Kidney glomerular epithelial cell (primary cell): ENCODE data around the gene CCNK.

Experiments
- DNase-seq: peaks from one replicate; lab custom pipeline; 2025; lab: John Stamatoyannopoulos, UW

CCNK gene

DNA sequence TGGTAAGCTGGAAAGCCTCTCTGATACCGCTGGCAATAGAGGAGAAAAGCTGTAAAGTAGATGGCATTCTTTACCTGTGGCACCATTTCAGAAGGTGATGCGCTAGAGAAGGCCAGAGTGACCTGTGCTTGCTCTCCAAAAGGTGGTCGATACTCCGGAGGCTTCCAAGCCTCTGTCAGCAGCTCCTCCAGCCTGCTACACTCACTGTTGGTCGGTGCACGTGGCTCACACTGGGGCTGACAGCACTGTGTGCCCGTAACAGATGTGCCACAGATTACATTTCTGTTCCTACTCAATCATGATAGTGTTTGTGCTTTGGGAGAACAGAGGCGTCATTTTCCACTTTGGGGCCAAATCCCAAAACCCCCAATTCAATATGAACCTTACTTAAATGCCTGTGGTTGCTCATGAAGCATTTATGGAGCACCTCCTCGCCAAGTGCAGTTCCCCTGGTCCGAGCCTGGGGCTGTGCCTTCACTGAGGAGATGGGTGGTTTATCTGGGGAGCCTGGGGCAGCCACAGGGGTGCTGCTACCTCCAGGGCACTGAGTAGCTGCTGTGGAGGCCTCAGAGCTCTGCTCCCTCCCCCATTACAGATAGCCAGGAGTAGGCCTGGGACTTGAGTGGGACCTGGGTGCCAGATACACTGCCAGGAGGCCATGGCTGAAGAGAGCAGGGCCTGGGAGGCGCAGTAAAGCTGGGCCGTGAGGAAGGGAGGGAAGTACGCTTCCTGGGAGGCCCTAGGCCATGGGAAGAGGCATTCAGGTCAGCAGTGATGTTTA is 26.8 kb downstream of the CCNK start:
- DNase-seq = no peak

DNA sequence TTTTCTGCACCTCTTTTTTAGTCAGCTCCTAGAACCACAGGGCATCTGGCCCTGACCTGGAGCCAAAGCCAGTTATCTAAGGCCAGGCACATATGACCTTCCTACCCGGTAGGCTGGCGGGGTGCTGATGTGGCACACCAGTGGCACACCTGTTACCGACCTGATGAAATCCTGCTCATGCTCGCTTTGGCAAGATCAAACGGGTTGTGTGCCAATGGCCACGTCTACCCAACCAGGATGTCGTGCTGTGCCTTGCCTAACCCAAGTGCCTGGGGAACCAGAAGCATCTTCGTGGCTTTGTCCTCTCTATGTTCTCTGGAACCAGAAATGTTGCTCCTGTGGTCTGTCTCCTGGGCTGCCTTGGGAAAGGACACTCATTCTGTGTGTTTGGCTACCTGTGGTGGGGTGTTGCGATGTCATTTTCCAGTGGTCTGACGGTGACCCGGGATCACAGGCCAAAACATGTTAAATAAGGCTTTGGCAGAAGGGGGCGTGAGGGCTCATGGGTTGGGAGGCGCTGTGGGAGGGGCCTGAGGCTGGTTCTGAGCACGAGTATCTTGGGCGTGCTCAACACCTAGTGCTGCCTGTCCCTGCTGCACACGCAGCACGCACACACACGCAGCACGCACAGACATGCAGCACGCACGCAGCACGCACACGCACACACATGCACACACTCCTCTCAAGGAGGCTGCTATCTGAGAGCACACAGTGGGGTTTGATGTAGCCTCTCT is 27.9 kb downstream of the CCNK start:
- DNase-seq = no peak

DNA sequence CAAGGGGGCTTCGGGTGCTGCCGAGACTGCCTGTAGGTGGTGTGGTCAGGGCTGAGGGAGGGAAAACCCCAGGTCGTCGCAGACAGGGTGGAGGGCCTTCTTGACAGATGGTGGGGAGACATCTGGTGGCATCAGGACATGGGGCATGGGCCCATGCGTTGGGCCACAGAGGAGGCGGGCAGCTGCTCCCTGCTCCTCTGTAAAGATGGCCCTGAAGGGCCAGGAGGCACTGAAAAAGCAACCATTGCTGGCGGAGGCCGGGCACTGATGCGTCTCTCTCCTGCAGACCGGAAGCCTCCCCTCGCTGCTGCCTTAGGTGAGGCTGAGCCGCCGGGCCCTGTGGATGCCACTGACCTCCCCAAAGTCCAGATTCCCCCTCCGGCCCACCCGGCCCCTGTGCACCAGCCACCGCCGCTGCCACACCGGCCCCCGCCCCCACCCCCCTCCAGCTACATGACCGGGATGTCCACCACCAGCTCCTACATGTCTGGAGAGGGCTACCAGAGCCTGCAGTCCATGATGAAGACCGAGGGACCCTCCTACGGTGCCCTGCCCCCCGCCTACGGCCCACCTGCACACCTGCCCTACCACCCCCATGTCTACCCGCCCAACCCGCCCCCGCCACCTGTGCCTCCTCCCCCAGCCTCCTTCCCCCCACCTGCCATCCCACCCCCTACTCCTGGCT is 28.8 kb downstream of the CCNK start:
- DNase-seq = no peak

GRCh38 chr14:99510556-99511139 is 29.4 kb downstream of the CCNK start:
- no peak for DNase-seq

DNA sequence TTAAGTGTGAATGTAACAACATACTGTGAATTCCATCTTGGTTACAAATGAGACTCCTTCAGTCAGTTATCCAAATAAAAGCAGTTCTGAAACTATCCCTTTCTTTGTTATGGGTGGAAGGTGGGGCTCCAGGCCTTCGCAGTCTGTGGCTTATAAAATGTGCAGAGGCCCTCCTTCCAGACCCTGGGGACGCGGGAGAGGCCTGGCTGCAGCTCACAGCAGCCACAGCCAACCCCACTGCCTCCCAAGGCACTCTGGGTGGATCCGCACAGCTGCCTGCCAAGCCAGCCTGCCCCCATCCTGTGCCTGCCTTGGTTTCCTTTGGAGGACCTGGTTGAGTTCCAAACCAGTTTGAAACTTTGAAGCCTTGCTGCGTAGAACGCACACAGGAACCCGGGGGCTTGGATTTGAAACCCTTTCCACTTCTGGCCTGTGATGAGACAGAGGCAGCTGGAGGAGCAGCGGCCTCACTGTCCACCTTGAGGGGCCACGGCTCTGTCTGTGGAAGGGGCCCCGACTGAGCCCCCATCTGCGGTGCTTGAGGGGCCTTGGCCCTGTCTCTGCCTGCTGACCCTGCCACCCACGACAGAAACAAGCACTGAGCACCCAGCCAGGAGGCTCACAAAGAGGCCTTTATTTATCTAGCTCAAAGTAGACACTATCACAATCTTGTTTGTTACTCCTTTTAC is 30.4 kb downstream of the CCNK start:
- DNase-seq = no peak

DNA sequence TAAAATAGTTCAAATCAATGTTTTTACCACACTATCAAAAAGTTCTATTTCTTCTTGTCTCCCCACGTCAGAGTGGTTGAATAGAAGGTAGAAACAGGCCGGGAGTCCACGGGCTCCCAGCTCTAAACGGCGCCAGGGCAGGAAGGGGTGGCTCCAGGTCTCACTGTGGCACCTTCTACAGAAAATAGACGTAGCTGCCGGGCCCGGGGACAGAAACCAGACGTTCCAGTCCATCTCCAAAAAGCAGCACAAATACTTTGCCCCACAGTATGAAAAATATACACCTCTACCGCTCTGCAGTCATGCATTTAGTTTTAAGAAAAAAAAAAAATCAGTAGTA is 30.9 kb downstream of the CCNK start:
- no peak for DNase-seq

GRCh38 chr14:99512571-99513182 is 31.5 kb downstream of the CCNK start:
- DNase-seq = no peak

GRCh38 chr14:99513183-99513694 is 32.0 kb downstream of the CCNK start:
- no peak for DNase-seq

DNA sequence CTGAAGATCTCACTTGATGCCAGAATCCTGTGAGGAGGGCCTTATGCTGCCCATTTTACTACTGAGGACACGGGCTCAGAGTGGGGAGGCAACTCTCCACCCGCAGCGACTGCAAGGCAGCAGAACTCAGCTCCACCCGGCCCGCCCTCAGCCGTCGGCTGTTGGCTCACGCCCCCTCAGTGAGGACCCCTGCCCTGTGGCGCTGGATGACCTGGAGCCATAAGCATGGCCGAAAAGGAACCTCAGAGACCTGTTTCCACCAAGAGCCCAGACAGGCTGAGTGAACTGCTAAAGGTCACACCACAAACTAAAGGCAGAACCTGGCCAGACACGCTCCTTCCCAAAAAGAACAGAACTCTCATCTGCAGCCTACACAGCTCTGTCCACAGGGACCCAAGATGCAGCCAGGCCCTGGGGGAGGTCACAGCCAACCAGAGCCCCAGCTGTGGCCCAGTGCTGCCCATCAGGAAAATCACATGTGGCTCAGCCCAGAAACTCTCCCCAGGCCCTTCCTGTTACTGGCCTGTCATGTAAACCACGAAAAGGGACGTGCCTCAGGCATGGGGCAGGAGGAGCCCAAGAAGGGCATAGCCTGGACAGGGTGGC is 32.8 kb downstream of the CCNK start:
- no peak for DNase-seq

DNA sequence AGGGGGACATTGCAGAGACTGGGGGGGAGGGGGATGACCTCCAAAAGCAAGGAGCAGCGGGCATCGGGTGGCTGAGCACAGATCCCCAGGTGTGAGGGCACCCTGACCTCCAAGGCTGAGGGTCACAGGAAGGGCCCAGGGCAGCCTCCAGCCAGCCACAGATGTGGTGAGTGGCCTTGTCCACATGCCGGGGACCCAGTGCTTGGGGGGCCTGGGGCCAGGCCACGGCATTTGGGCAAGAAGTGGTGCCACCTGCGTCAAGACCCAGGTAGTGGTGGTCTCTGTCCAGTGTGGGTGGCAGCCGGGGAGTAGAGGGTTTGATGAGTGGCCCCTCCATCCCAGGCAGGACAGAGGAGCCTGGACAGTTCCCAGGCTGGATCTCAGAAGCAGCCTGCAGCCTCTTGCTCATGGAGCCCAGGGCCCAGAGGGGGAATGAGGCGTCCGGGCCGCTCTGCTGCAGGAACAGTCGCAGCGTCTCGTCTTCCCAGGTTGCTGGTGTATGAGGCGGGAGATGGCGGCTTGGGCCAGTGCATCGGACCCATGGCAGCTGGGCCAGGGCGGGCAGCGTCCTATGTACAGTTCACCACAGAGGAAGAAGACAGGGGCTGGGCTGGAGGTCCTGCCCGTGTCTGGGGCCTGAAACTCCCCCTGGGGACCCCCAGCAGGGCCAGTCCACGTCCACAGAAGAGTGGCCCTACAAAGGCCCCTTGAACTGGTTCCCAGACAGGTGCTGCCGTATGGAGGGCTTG is 33.5 kb downstream of the CCNK start:
- DNase-seq = no peak

- no peak for DNase-seq
Observed at GRCh38 chr14:99515301-99516155, 34.3 kb downstream of the CCNK start.

DNA sequence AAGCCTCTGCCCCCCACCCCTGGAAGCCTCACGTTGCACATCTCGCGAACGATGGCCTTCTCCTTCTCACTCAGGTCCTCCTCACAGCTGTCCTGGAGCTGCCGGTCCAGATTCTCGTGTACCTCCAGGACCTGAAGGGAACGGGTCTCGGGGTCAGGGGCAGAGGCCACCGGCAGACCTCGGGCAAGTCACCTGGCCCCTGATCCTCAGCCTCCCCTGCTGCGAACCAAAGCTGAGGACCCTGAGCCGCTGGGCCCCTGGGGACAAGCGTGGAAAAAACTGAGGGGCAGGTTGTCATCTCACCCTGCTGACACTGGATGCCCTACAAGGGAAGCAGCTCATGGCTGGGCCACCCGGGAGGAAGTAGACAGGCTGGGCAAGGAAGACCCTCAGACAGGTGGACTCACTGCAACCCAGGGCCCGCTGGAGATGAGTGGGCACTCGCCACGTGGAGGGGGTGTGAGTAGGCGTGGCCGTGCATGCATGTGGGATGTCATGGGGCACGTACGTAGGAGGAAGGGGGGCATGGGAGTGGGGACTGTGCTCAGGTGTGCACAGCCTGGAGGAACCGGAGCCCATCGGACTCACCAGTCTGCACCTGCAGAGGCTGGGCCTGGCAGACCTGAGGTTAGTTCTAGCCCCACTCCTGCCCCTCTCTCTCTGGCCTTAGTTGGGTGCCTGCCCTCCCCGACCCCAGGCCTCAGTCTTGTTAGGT is 35.1 kb downstream of the CCNK start:
- no peak for DNase-seq

DNA sequence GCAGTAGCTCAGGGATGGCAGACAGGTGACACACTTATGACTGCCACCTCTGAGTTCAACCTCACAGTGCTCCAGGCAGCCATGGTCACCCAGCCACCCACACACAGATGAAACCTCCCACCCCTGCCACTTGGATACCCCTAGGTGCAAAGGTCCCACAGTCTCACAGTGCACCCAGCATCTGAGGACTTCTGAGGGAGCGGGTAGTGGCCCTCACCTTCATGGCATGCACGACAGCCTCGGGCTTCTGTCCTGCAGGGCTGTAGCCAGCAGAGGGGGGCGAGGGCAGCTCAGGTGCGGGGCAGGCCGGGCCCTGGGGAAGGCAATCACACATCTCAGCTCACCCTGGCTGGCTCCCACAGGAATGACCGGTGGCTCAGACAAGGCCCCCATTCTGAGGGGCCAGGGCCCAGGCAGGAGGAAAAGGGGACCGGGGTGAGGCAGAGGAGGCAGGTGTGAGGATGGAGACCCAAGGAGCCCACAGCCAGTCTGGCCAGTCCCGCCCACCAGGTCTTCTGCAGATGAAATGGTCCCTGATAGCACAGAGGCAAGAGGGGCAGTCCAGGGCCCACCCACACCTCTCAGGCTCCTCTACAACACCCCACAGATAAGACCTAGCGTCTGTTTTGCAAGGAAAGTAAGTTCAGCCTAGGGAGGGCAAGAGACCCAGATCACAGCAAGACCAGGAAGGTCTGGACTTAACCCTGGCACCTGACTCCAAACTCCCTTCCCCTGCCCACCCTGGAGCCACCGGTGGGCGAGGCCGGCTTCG is 35.8 kb downstream of the CCNK start:
- no peak for DNase-seq

- no peak for DNase-seq
Observed at GRCh38 chr14:99517643-99518381, 36.6 kb downstream of the CCNK start.

DNA sequence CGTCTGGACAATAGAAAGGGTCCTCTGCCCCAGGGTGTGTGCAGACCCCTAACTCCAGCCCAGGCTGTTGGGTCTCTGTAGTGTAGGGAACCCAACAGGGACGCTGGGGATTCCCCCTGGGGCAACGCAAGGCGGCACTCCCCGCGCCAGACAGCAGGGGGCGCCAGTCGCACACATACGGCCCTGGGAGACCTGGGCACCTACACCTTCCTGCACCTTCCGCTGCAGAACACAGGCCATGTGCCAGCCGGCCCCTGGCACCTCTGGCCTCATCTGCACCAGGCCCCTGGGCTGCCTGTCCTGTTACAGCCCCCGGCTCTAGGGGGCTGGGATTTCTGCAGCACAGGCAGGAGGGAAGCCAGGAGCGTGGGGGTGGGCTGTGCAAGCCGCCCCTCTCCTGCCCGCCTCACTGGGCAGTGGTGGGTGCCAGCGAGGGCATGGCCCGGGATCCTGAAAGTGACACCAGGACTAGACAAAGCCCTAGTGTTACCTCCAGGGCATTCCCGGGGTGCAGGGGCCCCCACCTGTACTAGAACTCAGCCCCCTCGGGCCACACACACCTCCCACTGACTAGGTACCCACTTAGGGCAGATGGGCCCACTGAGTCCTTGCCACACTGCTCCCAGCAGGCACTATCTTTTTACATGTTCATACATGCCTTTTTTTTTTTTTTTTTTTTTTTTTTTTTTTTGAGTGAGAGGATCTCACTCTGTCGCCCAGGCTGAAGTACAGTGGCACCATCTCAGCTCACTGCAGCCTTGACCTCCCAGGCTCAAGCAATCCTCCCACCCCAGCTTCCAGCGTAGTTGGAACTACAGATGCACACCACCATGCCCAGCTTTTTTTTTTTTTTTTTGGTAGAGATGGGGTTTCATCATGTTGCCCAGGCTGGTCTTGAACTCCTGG is 37.5 kb downstream of the CCNK start:
- DNase-seq = peak; percentile 35

- DNase-seq = no peak
Observed at GRCh38 chr14:99519347-99519881, 38.2 kb downstream of the CCNK start.
